ENCODE measurements around the gene HELZ. TPM values are rescaled to one million over a fixed set of nuclear protein-coding genes. Genes with fewer than 3 reads are reported as not detected.

HELZ gene
- total and polyA plus RNA-seq, 2 donors (not counting 1 experiment from before 2014, with no cell fraction given) = 10.4 to 97.8 TPM

DNA sequence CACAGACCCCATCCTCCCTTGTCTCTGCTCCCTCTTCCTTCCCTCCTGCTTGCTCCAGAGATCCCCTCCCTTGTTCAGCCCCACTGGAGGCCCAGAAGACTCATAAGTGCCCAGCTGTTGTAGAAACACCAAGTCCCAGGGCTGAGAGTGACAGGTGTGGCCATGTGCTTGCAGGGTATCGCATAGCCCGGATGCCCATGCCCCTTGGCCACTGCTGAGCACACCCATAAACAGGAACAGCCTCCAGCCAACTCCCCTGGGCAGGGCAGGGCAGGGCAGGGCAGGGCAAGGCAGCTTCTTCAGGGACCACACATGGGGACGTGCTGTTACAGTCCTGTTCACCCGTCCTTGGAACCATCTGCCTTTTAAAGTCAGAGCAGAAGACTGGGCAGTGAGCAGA, 198.6 kb downstream of the HELZ start:
- no peaks in the 10 kb centered on the region for H3K36me3 ChIP-seq (replicated peaks in 1 of 2; ENCODE audit: control extremely low read depth in 1 of 2, control insufficient read depth in 1 of 2, extremely low read depth in 1 of 2, insufficient read depth in 2 of 2, low read length in 1 of 2)
- no peaks in the 10 kb centered on the region for H3K79me2 ChIP-seq (ENCODE audit: control insufficient read depth, insufficient read depth, low read length)
- intact Hi-C loops (cut with micrococcal nuclease) = no loop called here
- H3K9me3 ChIP-seq (ENCODE audit: control extremely low read depth in 1 of 3, control insufficient read depth in 2 of 3, insufficient read depth in 1 of 3, low read length in 2 of 3) = peaks cover 2 to 21% (median 20%) of the 10 kb centered on the region in 3 donors
- ATAC-seq (ENCODE audit: low read depth) = no peak
- H3K4me2 ChIP-seq (replicated peaks; ENCODE audit: low read depth, low read length, poor library complexity, severe bottlenecking) = no peak overlapping the region
- H3K9me3 Mint-ChIP-seq (ENCODE audit: insufficient read depth) = peaks cover 11% of the 10 kb centered on the region
- no peaks in the 10 kb centered on the region for H3K27me3 Mint-ChIP-seq
- H4K20me1 ChIP-seq (ENCODE audit: control insufficient read depth, insufficient read depth, low read length, poor library complexity, severe bottlenecking) = no peaks in the 10 kb centered on the region
- H3K27ac Mint-ChIP-seq = no peak overlapping the region
- POLR2A ChIA-PET = no interaction called here
- no peaks in the 10 kb centered on the region for H3K4me1 ChIP-seq (ENCODE audit: control insufficient read depth in 2 of 2, insufficient read depth in 2 of 2, low read length in 2 of 2)
- H2AFZ ChIP-seq (ENCODE audit: insufficient read depth, low read depth, low read length, poor library complexity, severe bottlenecking) = no peak overlapping the region
- H3K4me1 Mint-ChIP-seq = no peaks in the 10 kb centered on the region
- no peak overlapping the region for H3K27ac ChIP-seq (ENCODE audit: low read length in 2 of 2)
- H3K4me3 ChIP-seq (ENCODE audit: control extremely low read depth in 1 of 5, extremely low read depth in 1 of 5, insufficient read depth in 1 of 5, low read depth in 2 of 5, low read length in 4 of 5) = no peak overlapping the region
- CTCF ChIA-PET = no interaction called here
- no peaks in the 10 kb centered on the region for H3K27me3 ChIP-seq (replicated peaks in 1 of 4; ENCODE audit: control extremely low read depth in 1 of 4, control insufficient read depth in 3 of 4, insufficient read depth in 4 of 4, low read length in 3 of 4)
- TF ChIP-seq CTCF (IDR thresholded peaks at IDR 0.05) = no peak
- no peak for TF ChIP-seq EZH2 (IDR thresholded peaks at IDR 0.05; ENCODE audit: borderline replicate concordance, insufficient read depth, low read depth, low read length, poor library complexity, severe bottlenecking)
- no peak overlapping the region for H3K4me3 Mint-ChIP-seq
- 98% methylated on average over 4 of the region's 4 CpGs for WGBS (ENCODE audit: insufficient coverage)
- H3K9ac ChIP-seq (ENCODE audit: low read length) = no peak overlapping the region
- DNase-seq = no peak

DNA sequence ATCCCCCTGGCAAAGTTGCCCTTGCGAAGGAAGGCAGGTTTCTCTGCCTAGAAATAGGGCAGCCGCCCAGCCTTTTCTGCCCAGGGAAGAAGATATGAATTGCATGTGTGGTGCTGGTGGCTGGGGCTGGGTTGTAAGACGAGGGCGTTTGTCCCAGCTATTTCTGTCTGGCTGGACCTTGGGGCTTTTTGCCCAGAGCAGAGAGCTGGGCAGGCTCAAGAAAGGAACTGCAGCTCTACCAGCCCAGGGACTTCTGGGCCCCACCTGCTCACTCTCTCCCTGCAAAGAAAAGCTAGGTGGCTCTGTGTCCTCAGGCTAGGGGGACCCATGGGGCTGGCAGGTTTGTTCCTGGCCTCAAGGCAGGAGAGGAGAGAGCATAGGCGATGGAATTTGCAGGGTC, 200.1 kb downstream of the HELZ start:
- Histone ChIP-seq H3K4me2 (replicated peaks; ENCODE audit: low read depth, low read length, poor library complexity, severe bottlenecking) (no peak overlapping the region), H3K27ac (ENCODE audit: low read length in 2 of 2) (no peak overlapping the region), H2AFZ (ENCODE audit: insufficient read depth, low read depth, low read length, poor library complexity, severe bottlenecking) (no peak overlapping the region), H3K9me3 (ENCODE audit: control extremely low read depth in 1 of 3, control insufficient read depth in 2 of 3, insufficient read depth in 1 of 3, low read length in 2 of 3) (peaks cover 2 to 21% (median 16%) of the 10 kb centered on the region in 3 donors), H3K9ac (ENCODE audit: low read length) (no peak overlapping the region), H4K20me1 (ENCODE audit: control insufficient read depth, insufficient read depth, low read length, poor library complexity, severe bottlenecking) (no peaks in the 10 kb centered on the region), H3K4me1 (ENCODE audit: control insufficient read depth in 2 of 2, insufficient read depth in 2 of 2, low read length in 2 of 2) (no peaks in the 10 kb centered on the region), H3K4me3 (ENCODE audit: control extremely low read depth in 1 of 5, extremely low read depth in 1 of 5, insufficient read depth in 1 of 5, low read depth in 2 of 5, low read length in 4 of 5) (no peak overlapping the region), H3K27me3 (replicated peaks in 1 of 4; ENCODE audit: control extremely low read depth in 1 of 4, control insufficient read depth in 3 of 4, insufficient read depth in 4 of 4, low read length in 3 of 4) (no peaks in the 10 kb centered on the region), H3K36me3 (replicated peaks in 1 of 2; ENCODE audit: control extremely low read depth in 1 of 2, control insufficient read depth in 1 of 2, extremely low read depth in 1 of 2, insufficient read depth in 2 of 2, low read length in 1 of 2) (no peaks in the 10 kb centered on the region), H3K79me2 (ENCODE audit: control insufficient read depth, insufficient read depth, low read length) (no peaks in the 10 kb centered on the region)
- Mint-ChIP-seq H3K27me3 (no peaks in the 10 kb centered on the region), H3K4me3 (no peak overlapping the region), H3K4me1 (no peaks in the 10 kb centered on the region), H3K9me3 (ENCODE audit: insufficient read depth) (peaks cover 11% of the 10 kb centered on the region), H3K27ac (no peak overlapping the region)
- ATAC-seq (ENCODE audit: low read depth) (no peak), DNase-seq (no peak)
- intact Hi-C loops (cut with micrococcal nuclease) = no loop called here
- 93% methylated on average over 5 of the region's 5 CpGs for WGBS (ENCODE audit: insufficient coverage)
- TF ChIP-seq EZH2 (IDR thresholded peaks at IDR 0.05; ENCODE audit: borderline replicate concordance, insufficient read depth, low read depth, low read length, poor library complexity, severe bottlenecking) (no peak), CTCF (IDR thresholded peaks at IDR 0.05) (no peak)
- POLR2A ChIA-PET = no interaction called here
- CTCF ChIA-PET = no interaction called here

All from B cell (primary cell).